Endothelial cell of hepatic sinusoid (primary cell): ENCODE data around the gene PPP4R3B.
"Not testable (repeated sequence)": the region's sequence is repeated elsewhere in the genome, so short reads cannot be mapped to it uniquely, and the experiment has no call there.

Source experiments
- in situ Hi-C: cut with HindIII; loops from 2 replicates; pipeline ENCODE4 v1.10.0; 2017; ENCODE audit warnings: low sequenced_read_pairs

PPP4R3B gene

GRCh38 chr2:55596795-55597194 is 20.6 kb downstream of the PPP4R3B start:
- in situ Hi-C loops = not testable (repeated sequence)

- in situ Hi-C loops = no loop called here
Measured at GRCh38 chr2:55595536-55595935, 21.9 kb downstream of the PPP4R3B start.

GRCh38 chr2:55592130-55592529 is 25.3 kb downstream of the PPP4R3B start:
- in situ Hi-C loops = no loop called here

- in situ Hi-C loops = no loop called here
Measured at GRCh38 chr2:55590810-55591440, 26.5 kb downstream of the PPP4R3B start.

GRCh38 chr2:55585451-55586080 is 31.9 kb downstream of the PPP4R3B start:
- in situ Hi-C loops = no loop called here

GRCh38 chr2:55581874-55582547 is 35.4 kb downstream of the PPP4R3B start:
- in situ Hi-C loops = no loop called here

- in situ Hi-C loops = no loop called here
Measured at GRCh38 chr2:55581435-55581834, 36.0 kb downstream of the PPP4R3B start.

GRCh38 chr2:55569002-55569401 is 48.4 kb downstream of the PPP4R3B start:
- in situ Hi-C loops = not testable (repeated sequence)

GRCh38 chr2:55567298-55567697 is 50.1 kb downstream of the PPP4R3B start:
- in situ Hi-C loops = no loop called here

GRCh38 chr2:55565613-55566012 is 51.8 kb downstream of the PPP4R3B start:
- in situ Hi-C loops = no loop called here

GRCh38 chr2:55560855-55561254 is 56.6 kb downstream of the PPP4R3B start:
- in situ Hi-C loops = no loop called here

GRCh38 chr2:55556809-55557208 is 60.6 kb downstream of the PPP4R3B start:
- in situ Hi-C loops = no loop called here

GRCh38 chr2:55555977-55556376 is 61.4 kb downstream of the PPP4R3B start:
- in situ Hi-C loops = no loop called here

GRCh38 chr2:55553321-55553720 is 64.1 kb downstream of the PPP4R3B start:
- in situ Hi-C loops = no loop called here

- in situ Hi-C loops = no loop called here
Measured at GRCh38 chr2:55550368-55551102, 66.9 kb downstream of the PPP4R3B start.

GRCh38 chr2:55547679-55548078 is 69.7 kb downstream of the PPP4R3B start:
- in situ Hi-C loops = not testable (repeated sequence)

GRCh38 chr2:55547001-55547400 is 70.4 kb downstream of the PPP4R3B start:
- in situ Hi-C loops = no loop called here

- in situ Hi-C loops = no loop called here
Measured at GRCh38 chr2:55530539-55531081, 86.8 kb downstream of the PPP4R3B start.

- in situ Hi-C loops = no loop called here
Measured at GRCh38 chr2:55526174-55526573, 91.2 kb downstream of the PPP4R3B start.

- in situ Hi-C loops = no loop called here
Measured at GRCh38 chr2:55524884-55525437, 92.5 kb downstream of the PPP4R3B start.
